ENCODE results near the gene EIF2AK3.
"Not testable (repeated sequence)": the region's sequence is repeated elsewhere in the genome, so short reads cannot be mapped to it uniquely, and the experiment has no call there.

EIF2AK3 gene

GRCh38 chr2:88632569-88632968 lies 5.3 kb upstream of the EIF2AK3 start:
- DNase-seq, result no peak

DNA sequence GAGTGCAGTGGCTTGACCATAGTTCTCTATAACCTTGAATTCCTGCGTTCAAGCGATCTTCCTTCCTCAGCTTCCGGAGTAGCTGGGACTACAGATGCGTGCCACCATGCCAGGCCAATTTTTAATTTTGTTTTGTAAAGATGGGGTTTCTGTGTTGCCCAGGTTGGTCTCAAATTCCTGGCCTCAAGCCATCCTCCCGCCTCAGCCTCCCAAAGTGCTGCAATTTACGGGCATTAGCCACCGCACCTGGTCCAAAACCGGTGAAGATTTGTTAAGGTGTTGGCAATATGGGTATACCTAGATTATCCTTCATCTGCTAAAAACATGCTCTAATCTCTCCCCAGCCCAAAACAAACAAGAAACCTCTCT lies 1.3 kb upstream of the EIF2AK3 start:
- DNase-seq, result no peak

DNA sequence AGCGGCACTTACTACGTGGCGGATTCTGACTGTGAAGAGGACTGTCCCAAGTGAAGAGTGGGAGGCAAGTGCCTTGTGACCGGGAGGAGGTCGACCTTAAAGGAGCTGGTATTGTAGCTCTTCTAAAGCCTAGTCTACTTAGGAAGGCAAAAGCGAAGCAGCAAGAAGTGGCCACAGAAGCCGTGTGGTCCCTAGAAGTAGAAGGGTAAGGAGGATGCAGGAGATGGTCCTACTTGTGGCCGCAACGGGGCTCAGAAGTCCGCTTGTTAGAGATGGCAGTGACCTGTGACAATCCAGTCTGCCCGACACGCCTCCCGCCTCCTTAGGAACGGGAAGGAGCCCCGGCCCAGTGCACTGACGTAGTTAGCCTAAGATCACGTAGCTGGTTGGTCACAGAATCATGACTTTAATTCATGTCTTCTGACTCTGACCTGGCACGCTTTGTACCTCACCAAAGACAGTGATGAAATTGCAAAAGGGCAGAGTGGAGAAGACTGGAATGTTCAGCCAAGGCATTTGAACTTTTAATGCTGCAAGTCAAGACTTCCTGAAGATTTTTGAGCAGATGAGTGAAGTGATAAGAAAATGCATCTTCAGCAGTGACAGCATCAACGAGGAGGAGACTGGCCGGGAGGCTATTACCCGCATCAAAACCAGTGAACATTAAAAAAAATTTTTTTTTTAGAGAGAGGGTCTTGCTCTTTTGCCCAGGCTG lies 749 bp upstream of the EIF2AK3 start:
- DNase-seq, result peak; percentile 92 to 96

DNA sequence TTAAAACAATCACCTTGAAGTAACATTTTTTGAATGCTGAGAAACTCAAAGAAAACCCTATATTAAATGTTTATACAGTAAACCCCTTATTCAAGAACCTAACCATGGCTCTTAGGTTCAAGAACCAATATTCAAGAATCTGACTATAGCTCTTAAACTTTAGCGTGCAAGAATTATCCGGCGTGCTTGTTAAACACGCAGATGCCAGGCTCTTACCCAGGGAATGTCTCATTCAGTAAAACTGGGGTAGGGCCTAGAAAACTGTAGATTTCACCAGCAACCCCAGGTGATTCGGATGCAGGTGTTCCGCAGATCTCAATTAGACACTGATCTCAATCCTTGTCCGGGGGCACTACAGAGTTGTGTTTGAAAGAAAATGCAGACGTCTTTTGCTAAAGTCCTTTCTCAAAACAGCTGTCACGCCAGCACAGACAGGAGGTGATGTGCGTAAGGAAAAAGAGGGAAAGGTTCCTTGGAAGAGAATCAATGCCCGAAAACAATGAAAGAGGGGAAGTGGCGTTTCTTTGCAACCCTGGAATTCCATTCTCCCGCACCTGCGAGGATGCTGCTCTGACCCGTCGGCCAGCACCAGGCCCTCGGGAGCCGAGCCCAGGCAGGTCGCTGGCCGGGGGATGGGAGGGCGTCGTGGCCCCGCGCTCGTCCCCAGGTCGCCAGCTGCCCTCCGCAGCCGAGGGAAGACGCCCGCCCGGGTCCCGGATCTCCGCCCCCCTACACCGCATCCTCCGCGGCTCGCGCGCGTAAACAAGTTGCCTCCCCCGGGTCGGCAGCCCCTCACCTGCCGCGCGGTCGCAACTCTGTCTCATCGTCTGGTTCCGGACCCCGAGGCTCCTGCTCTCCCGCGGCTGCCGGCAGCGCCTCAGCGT lies 851 bp downstream of the EIF2AK3 start:
- DNase-seq, result peak in 1 of 2 experiments; percentile 28

GRCh38 chr2:88624477-88624876 lies 2.8 kb downstream of the EIF2AK3 start:
- no peak for DNase-seq

GRCh38 chr2:88623831-88624465 lies 3.3 kb downstream of the EIF2AK3 start:
- not testable (repeated sequence) for DNase-seq

DNA sequence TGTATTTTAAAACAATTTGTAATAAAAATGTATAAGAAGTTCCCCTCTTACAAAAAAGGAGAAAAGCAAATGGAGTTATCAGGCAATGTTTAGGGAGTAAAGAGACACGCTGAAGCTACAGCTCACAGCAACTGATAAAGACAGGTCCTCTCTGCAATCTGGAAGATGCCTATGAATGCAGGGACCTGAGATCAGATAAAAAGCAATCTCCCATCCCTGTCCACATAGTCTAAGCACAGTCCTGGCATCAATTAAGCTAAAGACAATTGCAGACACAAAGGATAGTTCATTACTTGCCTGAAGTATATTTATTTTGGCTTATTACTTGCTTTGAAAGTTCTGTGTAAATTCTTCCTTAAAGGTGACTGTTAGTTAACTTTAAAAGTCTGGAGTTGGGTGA lies 5.0 kb downstream of the EIF2AK3 start:
- DNase-seq, result no peak

- DNase-seq, result no peak
Measured at GRCh38 chr2:88621432-88621831, 5.8 kb downstream of the EIF2AK3 start.

DNA sequence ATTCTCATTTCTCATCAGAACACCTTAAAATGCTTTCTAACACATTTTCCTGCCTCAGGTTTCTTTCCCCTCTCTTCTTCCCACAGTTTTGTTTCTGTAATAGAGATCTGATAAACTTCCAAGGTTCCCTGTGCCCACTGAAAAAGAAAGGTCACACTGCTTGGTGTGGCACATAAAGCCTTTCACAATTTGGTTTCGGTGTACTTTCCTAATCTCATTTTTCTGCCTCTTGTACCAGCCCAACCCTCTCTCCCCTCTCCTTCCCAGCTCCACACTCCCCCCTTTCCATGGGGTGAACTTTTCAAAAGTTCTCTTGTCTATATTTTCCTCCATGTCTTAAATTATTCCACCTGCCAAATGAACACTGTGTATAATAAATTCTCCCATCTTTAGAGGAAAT lies 7.2 kb downstream of the EIF2AK3 start:
- no peak for DNase-seq

- DNase-seq, result no peak
Measured at GRCh38 chr2:88615822-88616221, 11.4 kb downstream of the EIF2AK3 start.

DNA sequence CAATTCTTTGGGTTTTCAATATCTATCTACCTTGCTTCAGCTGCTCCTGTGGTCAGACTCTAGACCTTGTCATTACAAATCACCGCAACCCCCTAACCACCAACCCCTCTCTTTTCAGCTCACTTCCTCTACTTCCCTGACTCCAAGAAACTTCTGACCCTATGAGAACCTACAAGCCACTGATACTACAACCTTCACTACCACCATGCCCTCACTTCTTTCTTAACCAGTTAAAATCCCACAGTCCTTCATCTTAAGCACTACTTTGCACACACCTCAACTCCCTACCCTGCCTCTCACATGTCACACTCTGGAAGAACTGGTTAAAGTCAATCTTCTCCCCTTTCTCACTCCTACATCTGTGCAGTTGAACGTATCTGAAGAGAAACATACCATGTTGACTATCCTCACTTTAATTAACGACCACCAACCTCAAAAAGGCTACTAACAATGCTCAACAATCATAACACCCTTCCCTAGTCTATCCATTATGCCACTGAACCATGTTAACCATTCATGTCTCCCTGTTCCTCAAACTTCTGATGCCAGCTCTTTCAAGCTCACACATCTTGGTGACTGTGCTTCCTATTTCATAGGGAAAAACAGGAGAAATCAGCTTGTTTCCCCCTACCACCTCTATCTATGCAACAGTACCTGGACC lies 12.6 kb downstream of the EIF2AK3 start:
- DNase-seq, result no peak

DNA sequence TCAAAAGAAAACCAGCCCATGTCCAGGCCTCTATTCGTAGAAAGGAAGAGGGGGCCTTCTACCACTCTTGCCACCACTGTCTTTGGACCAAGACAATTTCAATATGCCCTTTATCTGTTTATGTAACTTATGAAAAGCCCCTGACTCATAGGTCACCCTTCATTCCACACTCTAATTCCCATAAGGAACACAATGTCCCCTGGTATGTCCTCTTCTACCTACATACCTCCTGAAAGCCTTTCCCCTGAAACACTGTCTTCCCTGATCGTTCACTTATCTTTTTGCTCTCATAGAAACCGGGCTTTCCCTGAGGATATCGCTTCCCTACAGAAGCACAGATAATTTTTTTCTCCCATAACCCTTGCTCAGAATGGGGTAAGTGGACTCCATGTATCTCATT lies 13.3 kb downstream of the EIF2AK3 start:
- DNase-seq, result no peak

DNA sequence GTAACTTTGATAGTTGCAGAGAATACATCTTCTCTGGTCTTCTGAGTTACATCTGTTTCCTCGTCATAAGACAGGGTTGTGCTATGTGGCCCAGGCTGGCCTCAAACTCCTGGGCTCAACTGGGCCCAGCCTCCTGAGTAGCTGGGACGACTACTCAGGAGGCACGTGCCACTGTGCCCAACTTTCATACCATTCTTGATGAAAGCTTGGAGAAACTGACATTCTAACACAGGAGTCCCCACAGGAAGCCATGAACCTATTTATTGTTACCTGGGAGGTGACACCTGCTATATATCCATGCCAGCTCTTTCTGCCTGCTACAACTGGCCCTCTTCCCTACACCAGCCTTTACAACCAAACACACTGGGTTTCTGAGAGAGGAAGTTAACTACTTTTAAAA lies 19.1 kb downstream of the EIF2AK3 start:
- DNase-seq, result no peak

DNA sequence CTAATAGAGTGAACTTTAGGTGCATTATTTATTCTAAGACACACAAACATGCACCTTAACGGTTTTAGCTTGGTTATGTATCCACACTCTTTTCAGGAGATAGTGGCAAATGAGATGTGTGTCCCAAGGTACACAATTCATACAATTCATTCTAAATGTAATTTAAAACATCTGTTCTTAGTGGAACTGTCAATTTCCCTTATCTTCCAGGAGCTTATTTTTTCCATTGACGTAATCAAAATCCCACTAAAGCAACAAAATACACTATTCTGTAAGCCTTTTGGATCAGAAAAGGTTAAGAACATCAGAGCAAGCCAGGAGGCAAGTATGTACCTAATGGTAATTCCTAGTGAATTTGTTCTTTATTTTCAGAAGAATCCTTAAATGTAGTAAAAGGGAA lies 19.8 kb downstream of the EIF2AK3 start:
- DNase-seq, result no peak

GRCh38 chr2:88606371-88607030 lies 20.8 kb downstream of the EIF2AK3 start:
- no peak for DNase-seq

- no peak for DNase-seq
Measured at GRCh38 chr2:88603146-88603545, 24.1 kb downstream of the EIF2AK3 start.

GRCh38 chr2:88602022-88602421 lies 25.2 kb downstream of the EIF2AK3 start:
- DNase-seq, result no peak

GRCh38 chr2:88601286-88601685 lies 26.0 kb downstream of the EIF2AK3 start:
- no peak for DNase-seq

GRCh38 chr2:88600038-88600465 lies 27.2 kb downstream of the EIF2AK3 start:
- DNase-seq, result peak in 1 of 2 experiments; percentile 8

DNA sequence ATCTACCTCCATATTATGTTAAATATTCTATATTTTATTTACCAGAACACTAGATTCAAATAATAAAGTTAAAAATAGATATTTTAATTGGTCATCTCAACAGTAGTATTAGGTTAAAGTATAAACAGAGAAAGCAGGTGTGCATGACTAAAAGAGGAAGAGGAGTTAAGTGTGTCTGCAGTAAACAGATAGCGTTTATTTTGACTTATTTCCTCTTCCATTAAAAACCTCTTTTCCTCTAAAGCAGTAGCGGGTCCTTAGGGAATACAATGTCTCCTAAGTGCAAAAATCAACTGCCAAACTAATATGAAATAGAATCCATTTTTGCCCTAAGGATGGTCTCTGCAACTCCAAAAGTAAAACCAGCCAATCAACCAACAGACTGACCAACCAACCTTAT lies 27.7 kb downstream of the EIF2AK3 start:
- no peak for DNase-seq

DNA sequence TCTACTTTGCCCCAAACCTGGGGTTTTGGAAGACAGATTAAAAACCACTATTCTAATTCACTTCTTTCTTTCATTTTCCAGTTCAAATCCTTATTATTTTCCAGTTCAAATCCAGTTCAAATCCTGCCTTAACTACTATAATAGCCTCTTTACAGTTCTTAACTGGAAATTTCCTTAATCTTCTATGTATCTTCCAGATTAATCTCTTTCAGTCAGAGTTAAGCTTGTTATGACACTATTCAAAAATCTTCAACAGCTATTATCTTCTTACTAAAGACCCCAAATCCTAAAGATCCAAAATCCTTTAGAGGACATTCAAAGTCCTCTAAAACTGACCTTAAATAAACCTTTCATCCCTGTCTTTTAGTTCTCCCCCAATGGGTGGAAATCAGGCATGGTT lies 30.1 kb downstream of the EIF2AK3 start:
- no peak for DNase-seq

DNA sequence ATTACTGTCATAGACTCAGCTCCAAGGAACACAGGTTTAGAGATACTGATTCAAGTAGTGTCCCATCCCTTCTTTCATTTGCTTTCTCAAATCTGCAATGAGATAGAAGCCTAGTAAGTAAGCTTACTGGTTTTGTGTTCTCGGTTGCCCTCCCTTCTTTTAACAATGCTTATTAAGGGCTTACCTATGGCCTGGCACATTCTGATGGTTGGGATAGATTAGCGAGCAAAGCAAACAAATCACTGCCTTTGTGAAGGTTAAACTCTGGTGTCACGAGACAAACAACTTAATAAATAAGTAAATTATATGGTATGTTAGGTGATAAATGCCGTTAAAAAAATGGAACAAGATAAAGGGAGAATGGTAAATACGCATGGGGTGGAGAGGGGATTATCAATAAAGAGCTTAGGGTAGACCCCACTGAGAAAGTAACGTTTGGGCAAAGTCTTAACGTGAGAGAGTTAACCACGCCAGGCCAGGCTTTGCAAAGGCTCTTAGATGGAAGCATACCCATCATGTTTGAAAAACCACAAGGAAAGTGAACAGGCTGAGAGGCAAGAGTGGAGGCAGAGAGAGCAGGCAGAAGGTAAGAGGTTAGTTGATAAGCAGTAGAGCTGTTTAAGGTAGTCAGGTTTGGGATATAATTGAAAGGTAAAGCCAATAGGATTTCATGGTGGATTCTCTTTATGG lies 31.0 kb downstream of the EIF2AK3 start:
- no peak for DNase-seq

Measured in Kasumi-1 (cell line).